K562 (cell line): ENCODE data around the gene DESI1. TPM values are rescaled to one million over a fixed set of nuclear protein-coding genes. Genes with fewer than 3 reads are reported as not detected.
A peak's percentile ranks its signal among the peaks of the same experiment; 100 is the strongest.

Experiments used
- CCNT2 ChIP-seq: IDR thresholded peaks from 2 replicates; pipeline ENCODE4 v1.6.1; 2011; ENCODE audit warnings: borderline replicate concordance, low read depth, mild to moderate bottlenecking, moderate library complexity, mixed read lengths, low read length; ENCODE audit not compliant: insufficient read length; ENCODE audit errors: extremely low read depth
- CTBP1 ChIP-seq: fragments of 450-650 bp; IDR thresholded peaks from 2 replicates; pipeline ENCODE4 v1.6.1; 2016; ENCODE audit warnings: borderline replicate concordance
- MYBL2 ChIP-seq, 2 experiments: fragments of 450-650 bp in 1 of 2; sonication (generic) in 1 of 2; formaldehyde crosslinking in 1 of 2; IDR thresholded peaks; 2 replicates each; pipeline versions ENCODE4 v1.6.1 to v1.8.1; 2017 to 2022; ENCODE audit warnings: borderline replicate concordance in 1 of 2, inconsistent platforms in 1 of 2, low read depth in 1 of 2, mild to moderate bottlenecking in 1 of 2, missing genetic modification reagents in 1 of 2, moderate library complexity in 1 of 2
- POLR2H ChIP-seq: IDR thresholded peaks from 2 replicates; pipeline ENCODE4 v1.6.1; 2016; ENCODE audit warnings: missing genetic modification characterization, low read depth, mild to moderate bottlenecking, control low read depth, missing compliant biosample characterization, moderate library complexity
- ZNF57 ChIP-seq: fragments of 450-650 bp; formaldehyde crosslinking; IDR thresholded peaks from 2 replicates; pipeline ENCODE4 v1.4.0; 2020; ENCODE audit warnings: mild to moderate bottlenecking, moderate library complexity
- polyA plus RNA-seq, 8 experiments: library from polyadenylated mRNA; depleted of rRNA in 4 of 8; stranded (reverse) in 5 of 8; unstranded in 3 of 8; fragments of >200 nt; fragmentation: Nextera tagmentation in 2 of 8; fragmentation: Illumina TruSeq in 1 of 8; extraction: Ambion mirVana in 2 of 8; extraction: Trizol in 1 of 8; gene quantifications; 2 replicates each; pipeline versions ENCODE4 v1.2.1 to v1.2.3, GENCODE V29; 2011 to 2014; ENCODE audit warnings: inconsistent platforms in 1 of 8, missing spikeins in 1 of 8
- total RNA-seq, 7 experiments: library from RNA; depleted of rRNA in 6 of 7; stranded (reverse); fragments of >200 nt in 6 of 7; fragmentation: Illumina TruSeq in 2 of 7; extraction: Trizol in 2 of 7; gene quantifications; 2 replicates each; pipeline versions ENCODE4 v1.2.1 to v1.2.3, GENCODE V29; 2011 to 2021; ENCODE audit warnings: low replicate concordance in 1 of 7
- TF ChIP-seq, protein P1 (sequence below): fragments of 450-650 bp; IDR thresholded peaks from 2 replicates; pipeline ENCODE4 v1.6.1; 2016; ENCODE audit warnings: mild to moderate bottlenecking, moderate library complexity
- TF ChIP-seq, protein P2 (sequence below): sonication (generic); formaldehyde crosslinking; IDR thresholded peaks from 2 replicates; pipeline ENCODE4 v1.8.0; 2022; ENCODE audit warnings: mild to moderate bottlenecking, missing genetic modification reagents, borderline replicate concordance
- TF ChIP-seq, protein P3 (sequence below): sonication (generic); formaldehyde crosslinking; IDR thresholded peaks from 2 replicates; pipeline ENCODE4 v1.8.1; 2023; ENCODE audit warnings: mild to moderate bottlenecking, missing genetic modification reagents
- TF ChIP-seq, protein P4 (sequence below): sonication (generic); formaldehyde crosslinking; IDR thresholded peaks from 2 replicates; pipeline ENCODE4 v1.8.1; 2023; ENCODE audit warnings: mild to moderate bottlenecking, missing genetic modification reagents, moderate library complexity

DESI1 gene
- total and polyA plus RNA-seq, 9 of the 15 experiments (the other 6 are each of a cell fraction or from before 2014, with no cell fraction given) = 7.2 to 45.9 (median 29.8) TPM

DNA sequence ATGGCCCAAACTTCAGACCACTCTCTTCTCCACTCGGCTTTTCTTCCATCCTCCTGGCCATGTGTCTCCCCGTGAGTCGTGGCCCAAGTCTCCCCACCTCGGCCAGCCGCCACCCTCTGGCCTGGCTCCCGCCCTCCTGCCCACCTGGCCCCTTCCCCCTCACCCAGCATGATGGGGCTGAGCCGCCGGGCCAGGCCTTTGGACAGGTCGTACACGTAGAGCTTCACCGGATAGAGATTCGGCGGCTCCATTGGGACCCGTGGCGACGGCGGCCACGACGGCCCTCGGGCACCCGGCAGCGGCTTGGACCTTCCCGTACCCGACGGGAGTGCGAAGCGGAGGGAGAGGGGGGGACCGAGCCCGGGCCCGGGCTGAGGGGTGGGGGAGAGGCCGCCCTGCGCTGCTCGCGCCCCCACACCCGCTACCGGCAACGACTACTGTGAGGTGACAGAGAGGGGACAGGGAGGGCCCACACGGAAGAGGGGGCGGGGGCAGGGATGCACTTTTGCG lies at the start of gene DESI1 (continued):
- TF ChIP-seq, protein P1, sequence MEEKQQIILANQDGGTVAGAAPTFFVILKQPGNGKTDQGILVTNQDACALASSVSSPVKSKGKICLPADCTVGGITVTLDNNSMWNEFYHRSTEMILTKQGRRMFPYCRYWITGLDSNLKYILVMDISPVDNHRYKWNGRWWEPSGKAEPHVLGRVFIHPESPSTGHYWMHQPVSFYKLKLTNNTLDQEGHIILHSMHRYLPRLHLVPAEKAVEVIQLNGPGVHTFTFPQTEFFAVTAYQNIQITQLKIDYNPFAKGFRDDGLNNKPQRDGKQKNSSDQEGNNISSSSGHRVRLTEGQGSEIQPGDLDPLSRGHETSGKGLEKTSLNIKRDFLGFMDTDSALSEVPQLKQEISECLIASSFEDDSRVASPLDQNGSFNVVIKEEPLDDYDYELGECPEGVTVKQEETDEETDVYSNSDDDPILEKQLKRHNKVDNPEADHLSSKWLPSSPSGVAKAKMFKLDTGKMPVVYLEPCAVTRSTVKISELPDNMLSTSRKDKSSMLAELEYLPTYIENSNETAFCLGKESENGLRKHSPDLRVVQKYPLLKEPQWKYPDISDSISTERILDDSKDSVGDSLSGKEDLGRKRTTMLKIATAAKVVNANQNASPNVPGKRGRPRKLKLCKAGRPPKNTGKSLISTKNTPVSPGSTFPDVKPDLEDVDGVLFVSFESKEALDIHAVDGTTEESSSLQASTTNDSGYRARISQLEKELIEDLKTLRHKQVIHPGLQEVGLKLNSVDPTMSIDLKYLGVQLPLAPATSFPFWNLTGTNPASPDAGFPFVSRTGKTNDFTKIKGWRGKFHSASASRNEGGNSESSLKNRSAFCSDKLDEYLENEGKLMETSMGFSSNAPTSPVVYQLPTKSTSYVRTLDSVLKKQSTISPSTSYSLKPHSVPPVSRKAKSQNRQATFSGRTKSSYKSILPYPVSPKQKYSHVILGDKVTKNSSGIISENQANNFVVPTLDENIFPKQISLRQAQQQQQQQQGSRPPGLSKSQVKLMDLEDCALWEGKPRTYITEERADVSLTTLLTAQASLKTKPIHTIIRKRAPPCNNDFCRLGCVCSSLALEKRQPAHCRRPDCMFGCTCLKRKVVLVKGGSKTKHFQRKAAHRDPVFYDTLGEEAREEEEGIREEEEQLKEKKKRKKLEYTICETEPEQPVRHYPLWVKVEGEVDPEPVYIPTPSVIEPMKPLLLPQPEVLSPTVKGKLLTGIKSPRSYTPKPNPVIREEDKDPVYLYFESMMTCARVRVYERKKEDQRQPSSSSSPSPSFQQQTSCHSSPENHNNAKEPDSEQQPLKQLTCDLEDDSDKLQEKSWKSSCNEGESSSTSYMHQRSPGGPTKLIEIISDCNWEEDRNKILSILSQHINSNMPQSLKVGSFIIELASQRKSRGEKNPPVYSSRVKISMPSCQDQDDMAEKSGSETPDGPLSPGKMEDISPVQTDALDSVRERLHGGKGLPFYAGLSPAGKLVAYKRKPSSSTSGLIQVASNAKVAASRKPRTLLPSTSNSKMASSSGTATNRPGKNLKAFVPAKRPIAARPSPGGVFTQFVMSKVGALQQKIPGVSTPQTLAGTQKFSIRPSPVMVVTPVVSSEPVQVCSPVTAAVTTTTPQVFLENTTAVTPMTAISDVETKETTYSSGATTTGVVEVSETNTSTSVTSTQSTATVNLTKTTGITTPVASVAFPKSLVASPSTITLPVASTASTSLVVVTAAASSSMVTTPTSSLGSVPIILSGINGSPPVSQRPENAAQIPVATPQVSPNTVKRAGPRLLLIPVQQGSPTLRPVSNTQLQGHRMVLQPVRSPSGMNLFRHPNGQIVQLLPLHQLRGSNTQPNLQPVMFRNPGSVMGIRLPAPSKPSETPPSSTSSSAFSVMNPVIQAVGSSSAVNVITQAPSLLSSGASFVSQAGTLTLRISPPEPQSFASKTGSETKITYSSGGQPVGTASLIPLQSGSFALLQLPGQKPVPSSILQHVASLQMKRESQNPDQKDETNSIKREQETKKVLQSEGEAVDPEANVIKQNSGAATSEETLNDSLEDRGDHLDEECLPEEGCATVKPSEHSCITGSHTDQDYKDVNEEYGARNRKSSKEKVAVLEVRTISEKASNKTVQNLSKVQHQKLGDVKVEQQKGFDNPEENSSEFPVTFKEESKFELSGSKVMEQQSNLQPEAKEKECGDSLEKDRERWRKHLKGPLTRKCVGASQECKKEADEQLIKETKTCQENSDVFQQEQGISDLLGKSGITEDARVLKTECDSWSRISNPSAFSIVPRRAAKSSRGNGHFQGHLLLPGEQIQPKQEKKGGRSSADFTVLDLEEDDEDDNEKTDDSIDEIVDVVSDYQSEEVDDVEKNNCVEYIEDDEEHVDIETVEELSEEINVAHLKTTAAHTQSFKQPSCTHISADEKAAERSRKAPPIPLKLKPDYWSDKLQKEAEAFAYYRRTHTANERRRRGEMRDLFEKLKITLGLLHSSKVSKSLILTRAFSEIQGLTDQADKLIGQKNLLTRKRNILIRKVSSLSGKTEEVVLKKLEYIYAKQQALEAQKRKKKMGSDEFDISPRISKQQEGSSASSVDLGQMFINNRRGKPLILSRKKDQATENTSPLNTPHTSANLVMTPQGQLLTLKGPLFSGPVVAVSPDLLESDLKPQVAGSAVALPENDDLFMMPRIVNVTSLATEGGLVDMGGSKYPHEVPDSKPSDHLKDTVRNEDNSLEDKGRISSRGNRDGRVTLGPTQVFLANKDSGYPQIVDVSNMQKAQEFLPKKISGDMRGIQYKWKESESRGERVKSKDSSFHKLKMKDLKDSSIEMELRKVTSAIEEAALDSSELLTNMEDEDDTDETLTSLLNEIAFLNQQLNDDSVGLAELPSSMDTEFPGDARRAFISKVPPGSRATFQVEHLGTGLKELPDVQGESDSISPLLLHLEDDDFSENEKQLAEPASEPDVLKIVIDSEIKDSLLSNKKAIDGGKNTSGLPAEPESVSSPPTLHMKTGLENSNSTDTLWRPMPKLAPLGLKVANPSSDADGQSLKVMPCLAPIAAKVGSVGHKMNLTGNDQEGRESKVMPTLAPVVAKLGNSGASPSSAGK = peak; percentile 70
- TF ChIP-seq CCNT2 (peak; percentile 33), MYBL2 (IDR thresholded peaks at IDR 0.05; ENCODE audit: low read depth) (no peak), MYBL2 (CRISPR knock-in tag; IDR thresholded peaks at IDR 0.05; ENCODE audit: borderline replicate concordance) (no peak), POLR2H (tag) (peak; percentile 49; the same call in 1 of the 2 replicates), ZNF57 (CRISPR knock-in tag) (no peak), CTBP1 (no peak)
- TF ChIP-seq, protein P2, sequence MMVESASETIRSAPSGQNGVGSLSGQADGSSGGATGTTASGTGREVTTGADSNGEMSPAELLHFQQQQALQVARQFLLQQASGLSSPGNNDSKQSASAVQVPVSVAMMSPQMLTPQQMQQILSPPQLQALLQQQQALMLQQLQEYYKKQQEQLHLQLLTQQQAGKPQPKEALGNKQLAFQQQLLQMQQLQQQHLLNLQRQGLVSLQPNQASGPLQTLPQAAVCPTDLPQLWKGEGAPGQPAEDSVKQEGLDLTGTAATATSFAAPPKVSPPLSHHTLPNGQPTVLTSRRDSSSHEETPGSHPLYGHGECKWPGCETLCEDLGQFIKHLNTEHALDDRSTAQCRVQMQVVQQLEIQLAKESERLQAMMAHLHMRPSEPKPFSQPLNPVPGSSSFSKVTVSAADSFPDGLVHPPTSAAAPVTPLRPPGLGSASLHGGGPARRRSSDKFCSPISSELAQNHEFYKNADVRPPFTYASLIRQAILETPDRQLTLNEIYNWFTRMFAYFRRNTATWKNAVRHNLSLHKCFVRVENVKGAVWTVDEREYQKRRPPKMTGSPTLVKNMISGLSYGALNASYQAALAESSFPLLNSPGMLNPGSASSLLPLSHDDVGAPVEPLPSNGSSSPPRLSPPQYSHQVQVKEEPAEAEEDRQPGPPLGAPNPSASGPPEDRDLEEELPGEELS (CRISPR knock-in tag) = 0 out of 2 replicates have a peak, but pooled peaks have one; percentile 40
- TF ChIP-seq, protein P3, sequence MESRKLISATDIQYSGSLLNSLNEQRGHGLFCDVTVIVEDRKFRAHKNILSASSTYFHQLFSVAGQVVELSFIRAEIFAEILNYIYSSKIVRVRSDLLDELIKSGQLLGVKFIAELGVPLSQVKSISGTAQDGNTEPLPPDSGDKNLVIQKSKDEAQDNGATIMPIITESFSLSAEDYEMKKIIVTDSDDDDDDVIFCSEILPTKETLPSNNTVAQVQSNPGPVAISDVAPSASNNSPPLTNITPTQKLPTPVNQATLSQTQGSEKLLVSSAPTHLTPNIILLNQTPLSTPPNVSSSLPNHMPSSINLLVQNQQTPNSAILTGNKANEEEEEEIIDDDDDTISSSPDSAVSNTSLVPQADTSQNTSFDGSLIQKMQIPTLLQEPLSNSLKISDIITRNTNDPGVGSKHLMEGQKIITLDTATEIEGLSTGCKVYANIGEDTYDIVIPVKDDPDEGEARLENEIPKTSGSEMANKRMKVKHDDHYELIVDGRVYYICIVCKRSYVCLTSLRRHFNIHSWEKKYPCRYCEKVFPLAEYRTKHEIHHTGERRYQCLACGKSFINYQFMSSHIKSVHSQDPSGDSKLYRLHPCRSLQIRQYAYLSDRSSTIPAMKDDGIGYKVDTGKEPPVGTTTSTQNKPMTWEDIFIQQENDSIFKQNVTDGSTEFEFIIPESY (CRISPR knock-in tag) = no peak
- TF ChIP-seq, protein P4, sequence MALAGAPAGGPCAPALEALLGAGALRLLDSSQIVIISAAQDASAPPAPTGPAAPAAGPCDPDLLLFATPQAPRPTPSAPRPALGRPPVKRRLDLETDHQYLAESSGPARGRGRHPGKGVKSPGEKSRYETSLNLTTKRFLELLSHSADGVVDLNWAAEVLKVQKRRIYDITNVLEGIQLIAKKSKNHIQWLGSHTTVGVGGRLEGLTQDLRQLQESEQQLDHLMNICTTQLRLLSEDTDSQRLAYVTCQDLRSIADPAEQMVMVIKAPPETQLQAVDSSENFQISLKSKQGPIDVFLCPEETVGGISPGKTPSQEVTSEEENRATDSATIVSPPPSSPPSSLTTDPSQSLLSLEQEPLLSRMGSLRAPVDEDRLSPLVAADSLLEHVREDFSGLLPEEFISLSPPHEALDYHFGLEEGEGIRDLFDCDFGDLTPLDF (CRISPR knock-in tag) = no peak
